UCSD-AML1 (cell line): ENCODE data around the gene TEAD4.

ENCODE experiments used
- DNase-seq: peaks from one replicate; lab custom pipeline; 2025; ENCODE audit not compliant: unreplicated experiment; lab: John Stamatoyannopoulos, UW

TEAD4 gene

GRCh38 chr12:3000548-3001275, 41.5 kb downstream of the TEAD4 start:
- DNase-seq: no peak

DNA sequence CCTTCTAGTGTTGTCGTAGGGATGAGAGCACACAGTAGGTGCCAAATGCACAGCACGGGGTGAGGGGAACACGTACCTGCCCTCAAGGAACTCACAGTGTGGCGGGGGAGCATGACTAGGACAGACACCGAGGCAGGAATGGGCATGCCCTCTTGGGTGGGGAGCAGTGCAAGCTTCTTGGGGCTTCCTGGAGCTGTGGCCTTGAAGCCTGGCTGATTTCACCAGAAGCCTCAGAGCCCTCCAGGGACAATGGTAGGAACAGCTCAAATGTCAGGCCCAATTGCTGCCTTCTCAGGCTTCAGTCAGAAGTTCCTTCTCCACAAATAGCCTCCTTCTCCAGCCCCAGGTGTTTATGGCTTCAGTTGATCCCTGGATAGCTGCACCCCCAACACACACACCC, 43.4 kb downstream of the TEAD4 start:
- DNase-seq: no peak

DNA sequence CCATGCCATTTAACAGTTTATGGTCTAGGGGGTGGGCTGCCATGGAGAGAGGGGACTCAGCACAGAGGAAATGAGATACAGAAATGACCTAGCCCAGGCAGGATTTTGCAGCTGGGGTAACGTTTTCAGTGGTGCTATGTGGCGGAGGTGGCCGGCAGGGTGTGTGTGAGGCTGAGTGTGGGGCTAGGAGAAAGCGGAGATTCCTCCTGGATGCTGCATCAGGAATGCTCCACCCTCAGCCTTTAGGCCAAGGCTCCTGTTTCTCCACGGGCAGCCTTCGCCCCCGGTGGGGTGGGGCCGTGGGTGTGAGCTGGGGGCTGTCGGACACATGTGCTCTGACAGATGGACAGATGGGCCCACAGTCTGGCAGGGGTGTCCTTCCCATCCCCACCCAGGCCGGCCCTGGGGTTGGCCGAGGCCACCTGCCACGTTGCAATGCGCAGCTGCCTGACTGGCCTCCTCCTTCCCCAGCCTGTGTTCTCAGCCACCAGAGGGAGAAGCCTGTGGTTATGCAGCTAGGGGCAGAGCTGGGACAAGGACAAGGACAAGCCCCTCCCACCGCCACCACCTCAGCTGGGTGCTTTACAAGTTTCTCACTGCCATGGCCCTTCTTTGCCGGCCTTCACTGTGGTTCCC, 44.3 kb downstream of the TEAD4 start:
- DNase-seq: no peak

- DNase-seq: no peak
Measured at GRCh38 chr12:3004655-3005565, 45.7 kb downstream of the TEAD4 start.

- DNase-seq: no peak
Measured at GRCh38 chr12:3005736-3006135, 46.5 kb downstream of the TEAD4 start.

GRCh38 chr12:3009780-3010179, 50.6 kb downstream of the TEAD4 start:
- DNase-seq: no peak

GRCh38 chr12:3010214-3010930, 51.2 kb downstream of the TEAD4 start:
- DNase-seq: no peak

DNA sequence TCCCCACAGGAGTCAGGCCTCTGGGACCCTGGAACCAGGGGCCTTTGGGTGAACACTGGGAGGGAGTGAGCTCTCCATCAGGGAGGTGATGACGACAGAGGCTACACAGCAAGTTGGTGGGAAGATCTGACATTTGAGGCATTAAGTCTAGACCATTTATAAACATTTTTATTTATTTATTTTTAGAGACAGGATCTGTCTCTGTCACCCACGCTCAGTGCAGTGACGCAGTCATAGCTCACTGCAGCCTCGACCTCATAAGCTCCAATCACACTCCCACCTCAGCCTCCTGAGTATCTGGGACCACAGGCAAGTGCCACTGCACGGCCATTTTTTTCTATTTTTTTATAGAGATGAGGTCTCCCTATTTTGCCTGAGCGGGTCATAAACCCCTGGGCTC, 53.6 kb downstream of the TEAD4 start:
- DNase-seq: no peak

- DNase-seq: peak; percentile 33
Measured at GRCh38 chr12:3014641-3015040, 55.4 kb downstream of the TEAD4 start.

DNA sequence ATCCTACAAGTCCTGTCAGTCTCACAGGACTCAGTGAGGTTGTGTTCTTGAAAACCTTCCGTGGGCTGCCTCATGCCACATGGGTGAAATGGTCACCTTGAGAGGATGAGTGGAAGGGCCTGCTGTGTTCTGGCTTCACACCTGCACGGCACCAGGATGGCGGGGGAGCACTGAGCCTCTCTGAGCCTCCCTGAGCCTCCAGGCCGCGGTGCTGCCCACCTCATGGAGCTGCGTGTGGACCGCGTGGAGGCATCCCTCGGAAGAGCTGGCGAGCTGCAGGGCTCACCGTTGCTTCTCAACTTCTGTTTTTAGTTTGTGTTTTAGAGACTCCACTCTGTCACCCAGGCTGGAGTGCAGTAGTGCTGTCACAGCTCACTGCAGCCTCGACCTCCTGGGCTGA, 56.2 kb downstream of the TEAD4 start:
- DNase-seq: no peak

DNA sequence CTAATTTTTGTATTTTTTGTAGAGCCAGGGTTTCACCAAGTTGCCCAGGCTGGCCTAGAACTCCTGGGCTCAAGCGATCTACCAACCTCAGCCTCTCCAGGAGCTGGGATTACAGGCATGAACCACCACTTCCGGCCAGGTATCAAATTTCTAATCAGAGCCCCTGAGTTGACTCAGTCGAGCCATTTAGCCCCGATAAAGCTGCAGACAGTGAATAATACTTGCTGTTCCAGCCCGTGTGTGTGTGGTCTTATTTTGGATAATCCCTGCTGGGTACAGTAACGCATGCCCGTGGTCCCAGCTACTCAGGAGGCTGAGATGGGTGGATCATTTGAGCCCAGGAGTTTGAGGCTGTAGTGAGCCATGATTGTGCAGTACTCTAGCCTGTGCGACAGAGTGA, 57.0 kb downstream of the TEAD4 start:
- no peak for DNase-seq

DNA sequence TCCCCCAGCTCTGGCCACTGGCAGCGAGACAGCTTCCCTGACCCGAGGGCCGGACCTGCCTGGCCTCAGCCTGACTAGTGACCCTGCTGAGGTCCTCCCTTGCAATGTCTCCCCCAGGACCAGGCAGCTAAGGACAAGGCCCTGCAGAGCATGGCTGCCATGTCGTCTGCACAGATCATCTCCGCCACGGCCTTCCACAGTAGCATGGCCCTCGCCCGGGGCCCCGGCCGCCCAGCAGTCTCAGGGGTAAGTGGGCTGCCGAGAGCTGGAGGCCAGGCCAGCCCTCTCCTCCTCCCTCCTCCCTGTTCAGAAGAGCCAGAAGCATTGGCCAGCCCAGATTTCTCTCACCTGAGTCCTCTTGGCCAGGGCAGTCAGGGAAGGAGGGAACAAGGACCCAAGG, 58.1 kb downstream of the TEAD4 start:
- no peak for DNase-seq

DNA sequence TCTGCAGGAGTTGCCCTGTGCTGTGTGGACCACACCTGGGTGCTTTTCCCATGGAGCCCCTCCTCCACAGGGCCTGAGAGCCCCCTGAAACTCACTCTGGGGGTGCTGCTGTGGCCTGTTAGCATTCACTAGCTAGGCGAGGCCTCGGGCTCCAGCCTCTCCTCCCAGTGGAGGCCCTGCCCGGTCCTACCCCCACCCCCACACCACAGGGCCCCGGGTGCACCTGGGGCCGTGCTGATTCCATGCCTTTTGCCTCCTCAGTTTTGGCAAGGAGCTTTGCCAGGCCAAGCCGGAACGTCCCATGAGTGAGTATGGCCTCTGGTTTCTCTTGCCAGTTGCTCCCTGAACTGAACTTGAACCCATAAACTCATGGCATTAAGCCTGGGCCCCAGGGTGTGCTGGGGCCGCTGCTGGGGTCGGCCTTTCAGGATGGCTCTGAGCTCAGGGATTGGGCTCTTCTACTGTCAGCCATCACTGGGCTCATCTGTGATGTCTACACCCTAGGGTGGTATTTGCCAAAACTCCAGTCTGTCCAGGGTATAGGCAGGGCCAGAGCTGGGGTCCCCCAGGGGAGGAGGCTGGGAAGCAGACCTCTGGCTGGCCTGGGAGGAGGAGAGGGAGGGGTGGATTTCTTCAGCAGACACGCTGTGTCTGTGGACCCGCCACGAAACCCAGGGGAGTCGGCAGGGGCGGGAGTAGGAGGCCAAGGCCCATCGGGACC, 59.2 kb downstream of the TEAD4 start:
- no peak for DNase-seq

DNA sequence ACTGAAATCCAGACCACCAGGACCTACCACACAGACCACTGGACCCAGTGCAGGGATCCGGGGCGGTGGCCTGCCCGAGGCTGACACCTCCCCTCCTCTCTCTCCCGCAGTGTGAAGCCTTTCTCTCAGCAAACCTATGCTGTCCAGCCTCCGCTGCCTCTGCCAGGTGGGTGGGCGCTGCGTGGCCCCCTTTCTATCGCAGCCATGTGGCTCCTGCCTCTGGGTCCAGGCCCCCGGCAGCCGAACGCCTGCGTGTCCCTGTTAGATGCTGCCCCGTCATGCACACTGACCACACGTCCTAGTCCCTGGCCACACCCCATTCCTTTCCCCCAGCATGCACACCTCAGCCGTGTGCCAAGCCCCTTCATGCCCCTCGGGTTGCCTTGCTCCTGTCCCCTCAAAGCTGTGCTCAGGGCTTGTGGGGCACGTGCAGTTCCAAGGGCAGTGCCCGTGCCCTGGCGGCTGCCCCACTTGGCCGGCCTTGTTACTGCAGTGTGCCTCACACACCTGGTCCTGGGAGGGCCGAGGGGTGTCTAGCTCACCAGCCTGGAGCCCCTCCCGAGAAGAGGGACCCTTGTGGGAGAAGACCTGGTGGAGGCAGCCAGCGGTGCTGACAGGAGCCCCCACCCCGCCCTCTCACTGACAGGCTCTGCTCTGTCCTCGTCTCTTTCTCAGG, 59.9 kb downstream of the TEAD4 start:
- DNase-seq: no peak

GRCh38 chr12:3020399-3020798, 61.2 kb downstream of the TEAD4 start:
- no peak for DNase-seq

DNA sequence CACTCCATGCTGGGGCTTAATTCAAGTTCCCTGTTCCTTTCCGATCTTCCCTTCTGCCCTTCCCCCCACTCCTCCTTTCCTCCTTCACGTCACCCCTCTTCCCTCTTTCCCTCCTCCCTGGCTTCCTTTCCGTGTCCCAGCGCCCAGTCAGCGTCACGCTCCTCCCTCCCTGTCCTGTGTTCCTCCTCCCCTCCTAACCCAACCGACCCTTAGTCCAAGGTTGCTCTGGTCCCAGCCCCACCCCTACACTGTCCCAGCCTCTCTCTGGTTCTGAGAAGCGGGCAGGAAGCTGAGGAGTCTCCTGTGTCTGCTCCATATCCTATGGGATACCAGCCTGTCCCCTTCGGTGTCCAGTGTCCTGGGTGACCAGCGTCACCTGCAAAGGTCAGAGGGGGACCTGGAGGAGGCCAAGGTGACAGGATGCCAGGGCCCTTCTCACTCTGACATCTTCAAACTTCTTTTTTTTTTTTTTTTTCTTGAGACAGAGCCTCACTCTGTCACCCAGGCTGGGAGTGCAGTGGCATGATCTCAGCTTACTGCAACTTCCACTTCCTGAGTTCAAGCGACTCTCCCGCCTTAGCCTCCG, 61.7 kb downstream of the TEAD4 start:
- DNase-seq: no peak

DNA sequence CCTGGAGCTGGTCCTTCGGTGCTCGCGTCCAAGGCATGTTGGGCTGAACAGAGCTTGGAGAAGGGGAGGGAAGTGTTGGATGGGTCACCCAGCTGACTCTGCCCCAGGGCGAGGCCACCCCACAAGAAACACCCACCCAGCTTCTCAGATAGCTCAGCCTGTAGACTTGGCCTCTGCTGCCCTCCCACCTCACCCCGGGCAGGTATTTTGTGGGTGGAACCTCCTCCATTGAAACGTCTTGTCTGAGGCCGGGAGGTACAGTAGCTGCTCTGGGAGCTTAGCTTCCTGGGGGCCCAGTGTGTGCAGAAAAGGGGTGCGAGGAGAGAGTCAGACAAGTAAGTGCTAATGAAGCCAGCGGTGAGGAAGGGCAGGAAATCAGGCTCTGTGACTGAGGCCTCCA, 63.2 kb downstream of the TEAD4 start:
- no peak for DNase-seq

DNA sequence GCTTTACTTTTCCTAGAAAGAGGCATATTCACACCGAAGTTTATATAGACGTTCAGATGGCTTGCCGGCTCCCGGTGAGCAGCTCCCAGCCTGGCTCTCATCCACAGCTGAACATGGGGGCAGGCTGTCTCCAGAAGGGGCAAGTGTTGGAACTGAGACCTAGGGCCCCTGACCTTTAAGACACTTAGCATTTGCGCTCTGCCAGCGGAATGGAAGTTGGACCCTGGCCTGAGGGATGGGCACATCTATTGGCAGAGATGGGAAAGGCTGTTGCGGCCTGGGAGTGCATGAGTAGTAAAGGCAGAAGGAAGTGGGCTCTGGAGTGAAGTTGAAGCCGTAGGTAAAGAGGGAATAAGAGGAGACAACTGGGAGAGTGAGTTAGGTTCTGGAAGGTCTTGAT, 63.8 kb downstream of the TEAD4 start:
- no peak for DNase-seq

- no peak for DNase-seq
Measured at GRCh38 chr12:3028108-3028507, 68.9 kb downstream of the TEAD4 start.
